H1 (cell line): ENCODE data around the gene ZNF337. TPM values are rescaled to one million over a fixed set of nuclear protein-coding genes. Genes with fewer than 3 reads are reported as not detected.

Source experiments
- CTCF ChIA-PET: fragments of 300-600 bp; sonication (Branson Sonifier 250); formaldehyde crosslinking; loops from one replicate; lab custom pipeline; 2021; ENCODE audit not compliant: partially characterized antibody; lab: Charles Lee
- POLR2A ChIA-PET: fragments of 300-600 bp; sonication (Branson Sonifier 250); formaldehyde crosslinking; loops from one replicate; lab custom pipeline; 2021; ENCODE audit warnings: inconsistent platforms; ENCODE audit not compliant: partially characterized antibody; lab: Charles Lee
- DNase-seq, 2 experiments: peaks; one replicate each; pipeline versions ENCODE4 v3.0.0 to v3.0.0-alpha.2; 2010 to 2022; ENCODE audit warnings: low spot score in 2 of 2, low read depth in 1 of 2, mixed read lengths in 1 of 2
- FAIRE-seq: peaks from 2 replicates; lab custom pipeline; 2011; peaks lifted over from hg19 to GRCh38; lab: Jason Lieb, UNC
- H2AFZ ChIP-seq: 2 replicates; pipeline ENCODE4 v1.8.1; 2012; ENCODE audit warnings: low read length, inconsistent platforms
- H2AK5ac ChIP-seq: 2 replicates; pipeline ENCODE4 v1.6.1; 2013; ENCODE audit warnings: low read depth, low read length
- H2BK120ac ChIP-seq: replicated peaks from 2 replicates; pipeline ENCODE3; 2013; ENCODE audit warnings: low read depth, low read length, inconsistent platforms
- H2BK12ac ChIP-seq: 2 replicates; pipeline ENCODE4 v1.6.1; 2013; ENCODE audit warnings: low read depth, low read length
- H2BK15ac ChIP-seq: 2 replicates; pipeline ENCODE4 v1.6.1; 2013; ENCODE audit warnings: low read length
- H2BK20ac ChIP-seq: 2 replicates; pipeline ENCODE4 v1.6.1; 2013; ENCODE audit warnings: low read length
- H2BK5ac ChIP-seq: 2 replicates; pipeline ENCODE4 v1.6.1; 2013; ENCODE audit warnings: low read depth, low read length
- H3K14ac ChIP-seq: 2 replicates; pipeline ENCODE4 v1.6.1; 2013; ENCODE audit warnings: inconsistent platforms; ENCODE audit not compliant: insufficient read length
- H3K18ac ChIP-seq: 2 replicates; pipeline ENCODE4 v1.6.1; 2013; ENCODE audit warnings: low read length; ENCODE audit errors: extremely low read depth
- H3K23ac ChIP-seq: 2 replicates; pipeline ENCODE4 v1.6.1; 2013; ENCODE audit warnings: inconsistent platforms; ENCODE audit not compliant: insufficient read length
- H3K23me2 ChIP-seq: 2 replicates; pipeline ENCODE4 v1.6.1; 2013; ENCODE audit warnings: low read depth, low read length
- H3K27ac ChIP-seq: 2 replicates; pipeline ENCODE4 v1.6.1; 2011; ENCODE audit warnings: low read depth, low read length, inconsistent platforms
- H3K27me3 ChIP-seq, 4 experiments: replicated peaks in 1 of 4; 1 replicate in 1 of 4; 2 replicates in 3 of 4; pipeline versions ENCODE4 v1.6.1 to v1.8.1; 2011 to 2013; ENCODE audit warnings: low read length in 3 of 4, mild to moderate bottlenecking in 3 of 4, inconsistent platforms in 2 of 4, mixed read lengths in 2 of 4, moderate library complexity in 1 of 4; ENCODE audit not compliant: control insufficient read depth in 3 of 4, insufficient read depth in 3 of 4; ENCODE audit errors: extremely low read depth in 1 of 4
- H3K36me3 ChIP-seq, 4 experiments: 2 replicates each; pipeline versions ENCODE4 v1.6.1 to v1.8.1; 2011 to 2013; ENCODE audit warnings: mild to moderate bottlenecking in 4 of 4, low read length in 3 of 4, moderate library complexity in 2 of 4, control low read depth in 1 of 4, inconsistent platforms in 1 of 4; ENCODE audit not compliant: insufficient read depth in 4 of 4, control insufficient read depth in 2 of 4
- H3K4ac ChIP-seq: replicated peaks from 2 replicates; pipeline ENCODE3; 2013; ENCODE audit warnings: low read length, low read depth, mixed read lengths, inconsistent platforms; ENCODE audit not compliant: insufficient read length
- H3K4me1 ChIP-seq, 4 experiments: replicated peaks in 1 of 4; 1 replicate in 1 of 4; 2 replicates in 3 of 4; pipeline versions ENCODE4 v1.6.1 to v1.8.1; 2011 to 2013; ENCODE audit warnings: low read length in 3 of 4, inconsistent platforms in 2 of 4, mixed read lengths in 1 of 4; ENCODE audit not compliant: insufficient read depth in 4 of 4, control insufficient read depth in 3 of 4
- H3K4me2 ChIP-seq, 2 experiments: 2 replicates each; pipeline versions ENCODE4 v1.6.1 to v1.8.1; 2011 to 2013; ENCODE audit warnings: low read depth in 2 of 2, low read length in 2 of 2, control low read depth in 1 of 2, inconsistent platforms in 1 of 2, mild to moderate bottlenecking in 1 of 2; ENCODE audit not compliant: insufficient read depth in 1 of 2
- H3K4me3 ChIP-seq, 4 experiments: fragments of 200-600, 300-600 bp in 1 of 4; sonication (generic), shearing (Covaris generic), sonication (Bioruptor Twin) in 1 of 4; 2 replicates each; pipeline versions ENCODE4 v1.5.1 to v1.8.1; 2011 to 2016; ENCODE audit warnings: low read length in 4 of 4, low read depth in 3 of 4, control low read depth in 2 of 4, inconsistent platforms in 2 of 4, mild to moderate bottlenecking in 2 of 4, mixed read lengths in 1 of 4, moderate library complexity in 1 of 4; ENCODE audit not compliant: insufficient read depth in 2 of 4; ENCODE audit errors: extremely low read depth in 1 of 4
- H3K56ac ChIP-seq: replicated peaks from 2 replicates; pipeline ENCODE3; 2013; ENCODE audit warnings: low read depth, mild to moderate bottlenecking, mixed read lengths, low read length, inconsistent platforms; ENCODE audit not compliant: insufficient read length
- H3K79me1 ChIP-seq: 2 replicates; pipeline ENCODE4 v1.6.1; 2013; ENCODE audit warnings: low read depth, low read length, control low read depth
- H3K79me2 ChIP-seq, 2 experiments: 2 replicates each; pipeline versions ENCODE4 v1.6.1 to v1.8.1; 2012 to 2013; ENCODE audit warnings: low read length in 2 of 2, mild to moderate bottlenecking in 2 of 2, inconsistent platforms in 1 of 2; ENCODE audit not compliant: insufficient read depth in 2 of 2, control insufficient read depth in 1 of 2
- H3K9ac ChIP-seq, 4 experiments: replicated peaks in 1 of 4; 1 replicate in 1 of 4; 2 replicates in 3 of 4; pipeline versions ENCODE4 v1.6.1 to v1.8.1; 2011 to 2013; ENCODE audit warnings: low read depth in 3 of 4, low read length in 3 of 4, control low read depth in 2 of 4, mild to moderate bottlenecking in 2 of 4, moderate library complexity in 2 of 4, inconsistent platforms in 1 of 4; ENCODE audit errors: extremely low read depth in 1 of 4
- H3K9me3 ChIP-seq, 2 experiments: 2 replicates each; pipeline versions ENCODE4 v1.6.1 to v1.8.1; 2012 to 2013; ENCODE audit warnings: mild to moderate bottlenecking in 2 of 2, moderate library complexity in 2 of 2, control low read depth in 1 of 2, inconsistent platforms in 1 of 2, low read depth in 1 of 2, low read length in 1 of 2, mixed read lengths in 1 of 2; ENCODE audit not compliant: insufficient read depth in 2 of 2
- H4K20me1 ChIP-seq, 2 experiments: replicated peaks in 1 of 2; 2 replicates each; pipeline versions ENCODE3 to v1.8.1; 2011 to 2013; ENCODE audit warnings: inconsistent platforms in 2 of 2, low read length in 2 of 2, mild to moderate bottlenecking in 1 of 2; ENCODE audit not compliant: insufficient read depth in 2 of 2, control insufficient read depth in 1 of 2
- H4K5ac ChIP-seq: 2 replicates; pipeline ENCODE4 v1.6.1; 2013; ENCODE audit warnings: low read length, low read depth, mixed read lengths, inconsistent platforms; ENCODE audit not compliant: insufficient read length
- H4K8ac ChIP-seq: 2 replicates; pipeline ENCODE4 v1.8.0; 2013; ENCODE audit warnings: mild to moderate bottlenecking, moderate library complexity, low read length, inconsistent platforms; ENCODE audit not compliant: insufficient read depth; ENCODE audit errors: extremely low read depth
- H4K91ac ChIP-seq: replicated peaks from 2 replicates; pipeline ENCODE3; 2013; ENCODE audit warnings: low read length, mixed read lengths, inconsistent platforms; ENCODE audit not compliant: insufficient read length
- CHD2 ChIP-seq: IDR thresholded peaks from 2 replicates; pipeline ENCODE4 v1.6.1; 2012; ENCODE audit warnings: low read length, improper control_type of control experiment
- HDAC2 ChIP-seq, 2 experiments: fragments of 300-600 bp in 1 of 2; sonication (generic) in 1 of 2; IDR thresholded peaks; 2 replicates each; pipeline ENCODE4 v1.6.1; 2011 to 2012; ENCODE audit warnings: low read depth in 2 of 2, low read length in 2 of 2, mild to moderate bottlenecking in 2 of 2, moderate library complexity in 2 of 2, borderline replicate concordance in 1 of 2, inconsistent platforms in 1 of 2
- POU5F1 ChIP-seq: IDR thresholded peaks from 2 replicates; pipeline ENCODE4 v1.6.1; 2011; ENCODE audit warnings: low read depth, mild to moderate bottlenecking, low read length, moderate library complexity
- RAD21 ChIP-seq, 2 experiments: IDR thresholded peaks in 1 of 2; conservative IDR thresholded peaks in 1 of 2; 2 replicates each; pipeline ENCODE4 v1.6.1; 2011; ENCODE audit warnings: low read depth in 2 of 2, low read length in 2 of 2, improper control_type of control experiment in 1 of 2, inconsistent platforms in 1 of 2, mild to moderate bottlenecking in 1 of 2, moderate library complexity in 1 of 2
- SAP30 ChIP-seq: fragments of 300-600 bp; sonication (generic); IDR thresholded peaks from 2 replicates; pipeline ENCODE4 v1.7.1; 2012; ENCODE audit warnings: low read length, moderate library complexity, mild to moderate bottlenecking, inconsistent platforms; ENCODE audit not compliant: insufficient read depth, insufficient replicate concordance
- WGBS, 2 experiments: shearing (Covaris generic) in 1 of 2; methylation state at CpG; one replicate each; pipeline versions ENCODE4 v1.1.6 to v1.1.7; 2013 to 2015; ENCODE audit warnings: low lambda C conversion rate in 2 of 2, mixed read lengths in 2 of 2, inconsistent platforms in 1 of 2, low coverage in 1 of 2, missing lambda C conversion rate in 1 of 2; ENCODE audit not compliant: insufficient replicate concordance in 2 of 2, insufficient coverage in 1 of 2, insufficient read length in 1 of 2; ENCODE audit errors: extremely low coverage in 1 of 2, missing lambda C conversion rate in 1 of 2; 5-methylcytosine and 5-hydroxymethylcytosine counted together
- polyA plus RNA-seq, 7 experiments: library from polyadenylated mRNA; depleted of rRNA in 3 of 7; stranded (reverse) in 5 of 7; unstranded in 2 of 7; fragments of >200 nt in 5 of 7; fragments of 200-250 nt in 2 of 7; gene quantifications; 1 replicate in 5 of 7; 2 replicates in 1 of 7; 4 replicates in 1 of 7; pipeline versions ENCODE4 v1.2.1 to v1.2.3, GENCODE V29; 2011 to 2013; ENCODE audit warnings: missing spikeins in 2 of 7, mixed read lengths in 2 of 7
- total RNA-seq: library from RNA; stranded (reverse); fragmentation: NEBNext Ultra II Directional; extraction: Animal tissue kit (Norgen Biotek cat#: 25700); gene quantifications from 2 replicates; pipeline ENCODE4 v1.2.1, GENCODE V29; 2021

ZNF337 gene
- total and polyA plus RNA-seq, 2 of the 8 experiments (the other 6 are each of a cell fraction or from before 2014, with no cell fraction given) = 2.8 to 6.6 TPM

- H2AFZ ChIP-seq = no peak overlapping the region
- WGBS, 2 experiments = 93% methylated on average over 2 of the region's 2 CpGs; no CpG with 5 or more reads in 1 of the 2 experiments
- TF ChIP-seq CHD2 (no peak), POU5F1 (no peak), SAP30 (no peak), RAD21 (IDR thresholded peaks at IDR 0.05 in 1 of 2, conservative IDR thresholded peaks at IDR 0.05 in 1 of 2; ENCODE audit: low read depth in 2 of 2, low read length in 2 of 2) (no peak), HDAC2 (IDR thresholded peaks at IDR 0.05; ENCODE audit: borderline replicate concordance in 1 of 2, low read depth in 2 of 2, low read length in 2 of 2) (no peak)
Observed at GRCh38 chr20:25683050-25683449, 13.6 kb downstream of the ZNF337 start.

More at GRCh38 chr20:25683050-25683449, 13.6 kb downstream of the ZNF337 start:
- Histone ChIP-seq H2BK20ac (no peak overlapping the region), H2BK5ac (no peak overlapping the region), H3K79me1 (no peaks in the 10 kb centered on the region; the same call in 1 of the 2 replicates), H3K18ac (no peak overlapping the region), H3K4me1 (no peaks in the 10 kb centered on the region), H2BK12ac (no peak overlapping the region), H3K27ac (no peak overlapping the region), H2BK120ac (no peak overlapping the region), H4K8ac (no peak overlapping the region), H3K9me3 (no peaks in the 10 kb centered on the region), H3K14ac (no peak overlapping the region), H2BK15ac (no peak overlapping the region), H3K4me2 (no peak overlapping the region), H2AK5ac (no peak overlapping the region), H3K4ac (no peak overlapping the region), H3K27me3 (no peaks in the 10 kb centered on the region), H3K56ac (no peak overlapping the region), H4K5ac (no peak overlapping the region), H3K79me2 (no peaks in the 10 kb centered on the region), H3K36me3 (peaks cover 0 to 2% (median 0%) of the 10 kb centered on the region in 4 experiments; a peak in 1 of 8 replicates), H3K23me2 (no peaks in the 10 kb centered on the region), H3K9ac (no peak overlapping the region), H3K4me3 (no peak overlapping the region), H3K23ac (no peak overlapping the region), H4K91ac (no peak overlapping the region), H4K20me1 (no peaks in the 10 kb centered on the region)
- POLR2A ChIA-PET = no interaction called here
- CTCF ChIA-PET = no interaction called here
- FAIRE-seq (no peak), DNase-seq (no peak)
